K562 (cell line): ENCODE results near the gene PPM1N. TPM values are rescaled to one million over a fixed set of nuclear protein-coding genes. Genes with fewer than 3 reads are reported as not detected.

Experiments used
- ARID3A ChIP-seq: IDR thresholded peaks from 2 replicates; pipeline ENCODE4 v1.6.1; 2012; ENCODE audit warnings: low read depth, low read length, improper control_type of control experiment, borderline replicate concordance
- GTF2F1 ChIP-seq: IDR thresholded peaks from 2 replicates; pipeline ENCODE4 v1.6.1; 2011; ENCODE audit warnings: low read depth, low read length, improper control_type of control experiment
- IFI16 ChIP-seq: fragments of 250-450 bp; sonication (Bioruptor Pico); IDR thresholded peaks from 2 replicates; pipeline ENCODE4 v2.1.2; 2022; ENCODE audit warnings: mild to moderate bottlenecking, inconsistent platforms
- NFIX ChIP-seq: fragments of 250-450 bp; sonication (Bioruptor Pico); IDR thresholded peaks from 2 replicates; pipeline ENCODE4 v1.4.0; 2020; ENCODE audit warnings: low read depth, mild to moderate bottlenecking, moderate library complexity
- POLR2AphosphoS2 ChIP-seq: IDR thresholded peaks from 2 replicates; pipeline ENCODE4 v1.6.1; 2012; ENCODE audit warnings: low read length, improper control_type of control experiment
- RAD21 ChIP-seq, 2 experiments: fragments of 250-450 bp in 1 of 2; fragments of 450-650 bp in 1 of 2; sonication (Bioruptor Pico) in 1 of 2; formaldehyde crosslinking in 1 of 2; IDR thresholded peaks in 1 of 2; conservative IDR thresholded peaks in 1 of 2; 2 replicates each; pipeline versions ENCODE4 v1.4.0 to v1.8.0; 2020 to 2022; ENCODE audit warnings: mild to moderate bottlenecking in 2 of 2, moderate library complexity in 1 of 2
- TAF9B ChIP-seq: fragments of 450-650 bp; IDR thresholded peaks from 2 replicates; pipeline ENCODE4 v1.6.1; 2018; ENCODE audit warnings: mild to moderate bottlenecking; ENCODE audit not compliant: partially characterized antibody
- TFAM ChIP-seq: fragments of 250-450 bp; sonication (Bioruptor Pico); conservative IDR thresholded peaks from 2 replicates; pipeline ENCODE4 v1.5.0; 2021; ENCODE audit warnings: mild to moderate bottlenecking, moderate library complexity
- ZBTB26 ChIP-seq: fragments of 450-650 bp; formaldehyde crosslinking; IDR thresholded peaks from 2 replicates; pipeline ENCODE4 v1.4.0; 2022; ENCODE audit warnings: missing genetic modification characterization
- ZMIZ1 ChIP-seq, 2 experiments: fragments of 150-350 bp in 1 of 2; IDR thresholded peaks; 2 replicates each; pipeline ENCODE4 v1.6.1; 2012 to 2016; ENCODE audit warnings: low read depth in 2 of 2, low read length in 2 of 2, mild to moderate bottlenecking in 1 of 2, moderate library complexity in 1 of 2
- ZNF347 ChIP-seq: fragments of 450-650 bp; formaldehyde crosslinking; IDR thresholded peaks from 2 replicates; pipeline ENCODE4 v1.4.0; 2020; ENCODE audit warnings: low read depth, mild to moderate bottlenecking, moderate library complexity
- ZNF408 ChIP-seq: fragments of 250-450 bp; sonication (Bioruptor Pico); IDR thresholded peaks from 2 replicates; pipeline ENCODE4 v1.4.0; 2020; ENCODE audit warnings: low read depth, mild to moderate bottlenecking, moderate library complexity
- ZNF609 ChIP-seq: sonication (generic); formaldehyde crosslinking; IDR thresholded peaks from 2 replicates; pipeline ENCODE4 v1.8.1; 2023; ENCODE audit warnings: missing genetic modification reagents, mild to moderate bottlenecking, borderline replicate concordance
- polyA plus RNA-seq, 8 experiments: library from polyadenylated mRNA; depleted of rRNA in 4 of 8; stranded (reverse) in 5 of 8; unstranded in 3 of 8; fragments of >200 nt; fragmentation: Nextera tagmentation in 2 of 8; fragmentation: Illumina TruSeq in 1 of 8; extraction: Ambion mirVana in 2 of 8; extraction: Trizol in 1 of 8; gene quantifications; 2 replicates each; pipeline versions ENCODE4 v1.2.1 to v1.2.3, GENCODE V29; 2011 to 2014; ENCODE audit warnings: inconsistent platforms in 1 of 8, missing spikeins in 1 of 8
- total RNA-seq, 7 experiments: library from RNA; depleted of rRNA in 6 of 7; stranded (reverse); fragments of >200 nt in 6 of 7; fragmentation: Illumina TruSeq in 2 of 7; extraction: Trizol in 2 of 7; gene quantifications; 2 replicates each; pipeline versions ENCODE4 v1.2.1 to v1.2.3, GENCODE V29; 2011 to 2021; ENCODE audit warnings: low replicate concordance in 1 of 7

PPM1N gene
- total and polyA plus RNA-seq, 9 of the 15 experiments (the other 6 are each of a cell fraction or from before 2014, with no cell fraction given): 4.5 to 15.6 (median 8.7) TPM

GRCh38 chr19:45485305-45486077, 12.8 kb upstream of the PPM1N start (continued):
- TF ChIP-seq ZNF609 (no peak), ZBTB26 (no peak), ZNF347 (CRISPR knock-in tag) (no peak), ZNF408 (CRISPR knock-in tag) (no peak), ZMIZ1 (IDR thresholded peaks at IDR 0.05; ENCODE audit: low read depth in 2 of 2, low read length in 2 of 2) (peak in 1 of 2 experiments; percentile 35; a peak in 1 of 4 replicates), GTF2F1 (peak; percentile 21; the same call in 1 of the 2 replicates), TAF9B (no peak), POLR2AphosphoS2 (no peak), IFI16 (CRISPR knock-in tag) (no peak), RAD21 (CRISPR knock-in tag; conservative IDR thresholded peaks at IDR 0.05 in 1 of 2, IDR thresholded peaks at IDR 0.05 in 1 of 2) (peak; percentile 46 to 63), ARID3A (no peak), NFIX (CRISPR knock-in tag) (no peak), TFAM (CRISPR knock-in tag) (no peak)
